ENCODE measurements around the gene SCAF4. TPM values are rescaled to one million over a fixed set of nuclear protein-coding genes. Genes with fewer than 3 reads are reported as not detected.

The SCAF4 gene
- total RNA-seq, 2 donors from 2014 or later = 12.6 to 29.5 TPM

GRCh38 chr21:31752967-31753366 lies 21.0 kb upstream of the SCAF4 start:
- 70% methylated on average over 3 of the region's 3 CpGs for WGBS
- intact Hi-C loops (cut with DNase I) = no loop called here
- Histone ChIP-seq H3K4me3 (no peak overlapping the region), H3K27ac (no peak overlapping the region), H3K36me3 (no peaks in the 10 kb centered on the region), H3K27me3 (replicated peaks; ENCODE audit: insufficient read depth) (no peaks in the 10 kb centered on the region), H3K4me1 (replicated peaks) (no peaks in the 10 kb centered on the region), H3K9me3 (no peaks in the 10 kb centered on the region)
- no peak for TF ChIP-seq POLR2AphosphoS5 (IDR thresholded peaks at IDR 0.05)
- TF ChIP-seq POLR2A (IDR thresholded peaks at IDR 0.05) = no peak
- no peak for TF ChIP-seq CTCF (IDR thresholded peaks at IDR 0.05)
- DNase-seq (ENCODE audit: low spot score) = no peak

DNA sequence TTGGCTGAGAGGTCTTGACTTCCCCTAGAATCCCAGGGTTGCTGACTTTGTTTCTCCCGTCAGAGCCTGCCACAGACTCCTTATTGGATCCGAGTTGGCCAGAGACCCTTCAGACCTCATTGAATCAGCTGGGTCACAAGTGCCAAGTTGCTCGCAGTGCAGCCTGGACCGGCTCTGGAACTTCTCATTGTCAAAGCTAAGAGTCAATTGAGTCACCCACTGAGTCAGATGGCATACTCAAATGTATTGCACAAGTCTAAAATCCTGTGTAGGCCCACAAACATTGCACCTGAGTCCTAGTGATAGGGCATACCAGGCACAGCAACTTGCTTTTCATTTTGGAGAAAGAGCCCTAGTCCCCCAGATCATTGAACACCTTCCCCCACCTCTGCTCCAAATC lies 20.4 kb upstream of the SCAF4 start:
- DNase-seq (ENCODE audit: low spot score) = no peak
- intact Hi-C loops (cut with DNase I) = no loop called here
- no peaks in the 10 kb centered on the region for H3K9me3 ChIP-seq
- 87% methylated on average over 4 of the region's 4 CpGs for WGBS
- no peaks in the 10 kb centered on the region for H3K36me3 ChIP-seq
- H3K4me1 ChIP-seq (replicated peaks) = no peaks in the 10 kb centered on the region
- H3K27ac ChIP-seq = no peak overlapping the region
- TF ChIP-seq CTCF (IDR thresholded peaks at IDR 0.05) (no peak), POLR2AphosphoS5 (IDR thresholded peaks at IDR 0.05) (no peak), POLR2A (IDR thresholded peaks at IDR 0.05) (no peak)
- no peaks in the 10 kb centered on the region for H3K27me3 ChIP-seq (replicated peaks; ENCODE audit: insufficient read depth)
- H3K4me3 ChIP-seq = no peak overlapping the region

- H3K36me3 ChIP-seq = no peaks in the 10 kb centered on the region
- no peak for DNase-seq (ENCODE audit: low spot score)
- no peak overlapping the region for H3K4me3 ChIP-seq
- H3K4me1 ChIP-seq (replicated peaks) = no peaks in the 10 kb centered on the region
- H3K27ac ChIP-seq = no peak overlapping the region
- intact Hi-C loops (cut with DNase I) = no loop called here
- TF ChIP-seq CTCF (IDR thresholded peaks at IDR 0.05) (no peak), POLR2A (IDR thresholded peaks at IDR 0.05) (no peak), POLR2AphosphoS5 (IDR thresholded peaks at IDR 0.05) (no peak)
- H3K9me3 ChIP-seq = no peaks in the 10 kb centered on the region
- H3K27me3 ChIP-seq (replicated peaks; ENCODE audit: insufficient read depth) = no peaks in the 10 kb centered on the region
These were observed 18.9 kb upstream of the SCAF4 start for GRCh38 chr21:31750843-31751242.

GRCh38 chr21:31744182-31744800 lies 12.4 kb upstream of the SCAF4 start:
- intact Hi-C loops (cut with DNase I) = no loop called here
- Histone ChIP-seq H3K4me1 (replicated peaks) (no peaks in the 10 kb centered on the region), H3K36me3 (no peaks in the 10 kb centered on the region), H3K27ac (no peak overlapping the region), H3K27me3 (replicated peaks; ENCODE audit: insufficient read depth) (no peaks in the 10 kb centered on the region), H3K4me3 (no peak overlapping the region), H3K9me3 (no peaks in the 10 kb centered on the region)
- WGBS = 82% methylated on average over 5 of the region's 5 CpGs
- DNase-seq (ENCODE audit: low spot score) = no peak
- TF ChIP-seq POLR2AphosphoS5 (IDR thresholded peaks at IDR 0.05) (no peak), CTCF (IDR thresholded peaks at IDR 0.05) (no peak), POLR2A (IDR thresholded peaks at IDR 0.05) (no peak)

DNA sequence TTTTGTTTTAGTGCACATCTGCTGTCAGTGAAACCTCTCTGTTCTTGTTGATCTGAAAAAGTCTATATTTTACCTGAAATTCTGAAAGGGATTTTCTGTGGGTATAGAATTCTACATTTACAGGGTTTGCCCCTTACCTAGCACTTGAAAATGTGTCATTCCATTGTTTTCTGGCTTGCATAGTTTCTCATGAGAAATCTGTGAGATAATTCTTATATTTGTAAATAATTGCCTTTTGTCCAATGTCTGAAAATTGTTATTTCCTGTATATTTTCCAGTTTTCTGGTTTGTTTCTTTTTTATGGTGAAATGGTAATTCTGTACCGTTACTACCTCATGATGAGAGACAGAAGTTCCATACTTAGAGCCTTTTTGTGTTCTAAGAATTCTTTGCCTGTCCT lies 11.8 kb upstream of the SCAF4 start:
- WGBS = 100% methylated on average over 1 of the region's 1 CpG
- no peaks in the 10 kb centered on the region for H3K27me3 ChIP-seq (replicated peaks; ENCODE audit: insufficient read depth)
- H3K4me3 ChIP-seq = no peak overlapping the region
- no peaks in the 10 kb centered on the region for H3K9me3 ChIP-seq
- DNase-seq (ENCODE audit: low spot score) = no peak
- no peak overlapping the region for H3K27ac ChIP-seq
- H3K36me3 ChIP-seq = no peaks in the 10 kb centered on the region
- no peaks in the 10 kb centered on the region for H3K4me1 ChIP-seq (replicated peaks)
- intact Hi-C loops (cut with DNase I) = no loop called here
- no peak for TF ChIP-seq POLR2A (IDR thresholded peaks at IDR 0.05)
- no peak for TF ChIP-seq POLR2AphosphoS5 (IDR thresholded peaks at IDR 0.05)
- TF ChIP-seq CTCF (IDR thresholded peaks at IDR 0.05) = no peak

Data from prostate gland (tissue), 2 donors.